DMS153 (cell line): ENCODE data around the gene RTN4RL2.

Experiments
- DNase-seq: peaks from one replicate; lab custom pipeline; 2025; lab: John Stamatoyannopoulos, UW

RTN4RL2 gene

DNA sequence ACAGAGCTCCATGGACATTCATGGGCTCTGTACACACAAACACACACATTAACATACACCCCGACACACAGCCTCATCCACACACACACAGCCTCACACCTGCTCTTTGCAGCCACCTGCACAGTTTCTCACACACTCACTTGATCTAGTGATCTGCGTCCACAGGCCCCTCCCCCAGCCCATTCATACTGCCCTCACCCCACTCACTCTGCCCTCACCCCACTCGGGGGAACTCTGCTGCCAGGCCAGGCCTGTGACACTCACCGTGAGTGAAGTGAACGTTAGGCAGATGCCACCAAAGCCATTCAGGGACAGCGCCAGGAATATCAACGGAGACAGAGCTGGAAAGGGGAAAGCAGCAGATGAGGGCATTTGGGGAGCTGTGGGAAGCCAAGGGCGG is 40.2 kb downstream of the RTN4RL2 start:
- no peak for DNase-seq

DNA sequence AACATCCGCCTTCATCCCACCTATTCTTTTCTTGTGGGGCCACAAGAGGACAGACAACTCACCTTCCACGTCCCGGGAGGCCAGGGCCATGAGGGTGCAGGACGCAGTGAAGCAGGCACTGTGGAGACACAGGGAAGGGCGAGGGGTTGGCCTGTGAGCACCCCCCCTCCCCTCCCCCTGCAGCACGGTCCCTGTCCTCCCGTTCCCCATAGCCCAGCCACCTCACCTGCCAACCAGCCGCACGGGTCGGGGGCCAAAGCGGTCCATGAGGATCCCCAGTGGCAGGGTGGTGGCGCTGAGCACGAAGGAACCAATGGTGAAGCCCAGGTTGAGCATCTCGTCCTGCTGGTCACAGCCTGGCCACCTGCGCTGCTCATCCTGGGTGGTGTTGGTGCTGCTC is 40.6 kb downstream of the RTN4RL2 start:
- no peak for DNase-seq

- no peak for DNase-seq
These were observed 41.6 kb downstream of the RTN4RL2 start for GRCh38 chr11:57501953-57502352.

DNA sequence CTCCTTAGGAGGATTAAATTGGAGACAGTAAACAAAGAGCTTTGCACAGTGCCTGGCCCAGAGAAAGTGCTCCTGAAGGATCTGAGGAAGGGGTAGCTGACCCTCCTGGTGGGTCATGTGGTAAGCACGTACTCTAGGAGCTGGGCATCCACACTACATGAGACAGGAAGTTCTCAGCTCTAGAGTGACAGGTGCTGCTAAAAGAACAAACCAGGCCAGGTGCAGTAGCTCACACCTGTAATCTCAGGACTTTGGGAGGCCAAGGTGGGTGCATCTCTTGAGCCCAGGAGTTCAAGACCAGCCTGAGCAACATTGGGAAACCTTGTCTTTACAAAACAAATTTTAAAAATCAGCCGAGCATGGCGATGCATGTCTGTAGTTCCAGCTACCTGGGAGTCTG is 42.0 kb downstream of the RTN4RL2 start:
- DNase-seq, result no peak

GRCh38 chr11:57502870-57503269 is 42.5 kb downstream of the RTN4RL2 start:
- DNase-seq, result no peak

DNA sequence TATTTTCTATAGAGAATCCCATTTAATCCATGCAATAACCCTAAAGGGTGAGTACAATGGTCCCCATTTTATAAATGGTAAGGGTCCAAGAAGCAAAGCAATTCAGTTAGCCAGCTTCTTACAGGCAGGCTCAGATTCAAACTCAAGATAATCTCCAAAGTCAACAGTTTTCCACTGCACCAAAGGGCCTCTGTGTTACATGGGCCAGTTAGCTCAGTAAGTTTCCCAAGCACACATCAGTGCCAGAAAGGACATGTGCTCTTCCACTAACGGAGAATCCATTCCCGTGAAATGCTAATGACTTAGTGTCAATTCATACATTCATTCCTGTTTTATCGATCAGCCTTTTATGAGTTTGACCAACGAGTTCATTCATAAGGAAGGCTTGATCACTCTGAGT is 44.2 kb downstream of the RTN4RL2 start:
- DNase-seq, result no peak

DNA sequence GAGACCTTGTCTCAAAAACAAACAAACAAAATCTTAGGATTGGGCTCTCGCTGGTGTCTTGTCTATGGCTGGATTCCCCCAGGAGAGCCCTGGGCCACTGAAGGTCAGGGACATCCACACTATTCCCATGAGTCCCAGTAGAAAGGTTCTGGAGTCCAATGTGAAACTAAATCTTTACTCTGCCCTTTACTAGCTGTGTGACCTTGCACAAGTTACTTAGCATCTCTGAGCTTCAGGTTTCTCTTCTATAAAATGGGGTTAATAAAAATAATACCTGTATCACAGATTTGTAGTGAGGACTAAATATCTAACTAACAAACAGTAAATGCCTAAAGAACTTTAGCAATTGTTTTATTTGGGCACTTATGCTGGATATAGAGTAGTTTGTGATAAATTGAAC is 46.2 kb downstream of the RTN4RL2 start:
- DNase-seq, result no peak

- no peak for DNase-seq
These were observed 48.2 kb downstream of the RTN4RL2 start for GRCh38 chr11:57508341-57509170.

DNA sequence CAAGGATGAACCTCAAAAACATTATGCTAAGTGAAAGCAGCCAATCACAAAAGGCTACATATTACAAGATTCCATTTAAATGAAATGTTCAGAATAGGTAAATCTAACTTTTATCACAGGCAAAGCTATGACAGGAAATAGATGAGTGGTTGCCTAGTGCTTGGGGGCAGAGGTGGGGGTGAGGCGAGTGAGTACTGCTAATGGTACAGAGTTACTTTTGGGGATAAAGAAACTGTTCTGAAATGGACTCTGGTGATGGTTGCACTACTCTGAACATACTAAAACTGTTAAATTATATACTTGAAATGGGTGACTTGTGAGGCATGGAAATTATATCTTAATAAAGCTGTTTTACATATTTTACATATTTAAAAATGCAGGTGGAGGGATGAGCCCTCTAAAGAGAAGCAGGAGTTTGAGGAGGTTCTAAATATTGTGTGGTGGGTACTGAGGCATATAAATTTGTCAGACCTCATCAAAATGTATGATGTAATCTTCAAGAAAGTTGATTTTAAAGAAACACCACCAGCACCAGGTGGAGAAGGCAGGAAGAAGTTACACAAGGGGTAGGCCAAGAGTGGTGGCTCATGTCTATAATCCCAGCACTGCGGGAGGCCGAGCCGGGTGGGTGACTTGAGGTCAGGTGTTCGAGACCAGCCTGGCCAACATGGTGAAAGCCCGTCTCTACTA is 51.6 kb downstream of the RTN4RL2 start:
- DNase-seq, result no peak

DNA sequence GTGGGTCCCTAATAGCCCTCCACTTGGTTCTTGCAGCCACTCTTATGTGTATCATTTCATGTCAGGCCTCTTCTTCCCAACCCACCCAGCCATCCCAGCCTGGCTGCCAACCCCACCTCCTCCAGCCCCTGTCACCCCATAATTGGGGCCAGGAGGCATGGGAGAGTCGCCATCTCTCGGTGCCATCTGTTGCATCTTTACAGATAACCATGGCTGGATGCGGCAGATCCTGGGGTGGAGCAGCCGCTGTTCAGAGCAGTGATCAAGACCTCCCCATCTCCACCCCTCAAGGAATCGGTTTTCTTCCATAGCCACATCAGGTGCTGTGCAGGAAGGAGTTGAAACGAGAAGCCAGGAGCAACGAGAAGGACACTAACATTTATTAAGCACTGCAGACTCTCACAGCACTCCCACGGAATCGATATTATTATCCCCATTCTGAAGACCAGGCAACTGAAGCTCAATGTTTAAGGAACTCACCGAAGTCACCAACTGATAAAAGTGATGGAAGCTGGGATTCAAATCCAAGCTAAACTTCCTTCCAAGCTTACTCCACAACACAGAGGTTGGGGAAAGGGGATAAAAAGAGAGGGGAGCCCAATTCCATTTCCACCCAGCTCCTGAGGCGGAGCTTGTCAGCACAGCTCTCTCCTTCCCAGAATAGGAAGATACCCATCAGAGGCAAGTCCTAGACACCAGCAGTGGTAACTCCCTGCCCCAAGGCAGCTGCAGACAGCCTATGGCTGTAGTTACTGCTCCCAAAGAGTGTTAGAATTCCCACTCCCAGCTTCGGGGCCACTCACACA is 52.5 kb downstream of the RTN4RL2 start:
- no peak for DNase-seq

- DNase-seq, result no peak
These were observed 53.1 kb downstream of the RTN4RL2 start for GRCh38 chr11:57513452-57513795.

GRCh38 chr11:57513911-57514537 is 53.7 kb downstream of the RTN4RL2 start:
- DNase-seq, result no peak

DNA sequence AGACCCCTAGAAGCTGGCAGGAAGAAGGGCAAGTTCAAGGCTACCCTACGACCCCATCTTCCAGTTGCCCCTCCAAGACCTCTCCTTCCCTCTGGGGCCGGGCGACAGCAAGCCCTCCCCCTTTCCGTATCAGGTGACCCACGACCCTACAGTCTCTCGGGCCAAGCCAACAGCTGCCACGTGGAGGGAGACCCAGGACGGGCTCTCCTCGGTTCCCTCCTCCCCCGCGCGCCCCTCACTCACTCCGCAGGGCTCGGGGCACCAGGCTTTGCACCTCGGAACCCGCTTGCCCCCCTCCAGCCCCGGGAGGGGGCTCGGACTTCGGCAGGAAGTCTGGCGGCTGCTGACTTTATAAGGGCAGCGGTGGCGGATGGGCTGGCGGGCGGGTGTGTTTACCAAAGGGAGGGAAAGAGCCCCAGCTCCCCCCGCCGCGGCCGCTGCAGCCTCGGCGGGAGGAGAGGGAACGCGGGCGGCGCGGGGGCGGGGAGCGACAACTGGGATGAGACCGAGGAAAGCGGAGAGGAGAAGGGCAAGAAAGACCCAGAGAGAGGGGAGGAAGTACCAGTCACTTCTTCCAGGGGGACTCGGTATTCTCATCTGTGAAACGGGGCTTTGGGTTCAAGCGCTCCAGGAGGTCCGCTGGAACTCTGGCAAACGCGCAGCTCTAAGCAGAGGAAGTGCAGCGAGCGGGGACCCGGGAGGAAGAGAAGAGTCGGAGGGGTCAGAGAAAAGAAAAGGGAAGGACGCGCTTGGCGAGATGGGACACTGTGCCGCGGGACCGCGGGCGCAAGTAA is 54.4 kb downstream of the RTN4RL2 start:
- no peak for DNase-seq

DNA sequence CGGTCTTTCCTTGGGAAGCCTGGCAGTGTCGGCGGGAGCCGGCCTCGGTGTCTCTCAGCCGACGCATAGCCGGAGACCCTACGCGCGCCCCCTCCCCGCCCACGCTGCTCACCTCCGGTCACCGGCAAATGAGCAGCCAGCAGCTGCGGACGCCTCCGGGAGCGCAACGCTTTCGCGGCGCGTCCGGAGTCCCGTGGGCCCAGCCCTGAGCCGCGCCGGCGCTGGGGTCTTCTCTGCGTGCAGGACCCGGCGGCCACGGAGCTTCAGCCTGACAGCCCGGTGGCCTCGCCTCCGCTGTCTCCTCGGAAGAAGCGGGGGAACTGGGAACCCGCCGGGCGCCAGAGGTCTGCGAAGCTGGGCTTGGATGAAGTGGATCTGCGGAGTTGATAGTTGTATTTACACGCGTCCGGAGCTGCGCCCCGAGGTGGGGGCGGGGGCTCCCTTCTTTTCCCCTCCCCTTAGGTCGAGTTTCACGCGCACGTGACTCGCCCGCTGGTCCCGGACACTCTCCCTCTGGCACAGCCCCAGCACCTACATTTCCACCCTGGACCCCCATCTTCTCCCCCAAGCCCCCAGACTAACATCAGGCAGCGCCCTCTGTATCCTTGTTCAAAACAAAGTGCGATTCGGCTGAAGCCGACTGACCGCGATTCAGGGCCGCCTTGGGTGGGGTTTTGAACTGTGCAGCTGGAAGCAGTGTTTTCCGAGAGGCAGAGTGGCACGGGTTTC is 55.2 kb downstream of the RTN4RL2 start, which contains the start of gene SLC43A1:
TSS of gene SLC43A1 (minus strand) at position 371 of the 729 bp plus-strand sequence. CDS start 1,591 bp downstream, outside the sequence.
- no peak for DNase-seq

DNA sequence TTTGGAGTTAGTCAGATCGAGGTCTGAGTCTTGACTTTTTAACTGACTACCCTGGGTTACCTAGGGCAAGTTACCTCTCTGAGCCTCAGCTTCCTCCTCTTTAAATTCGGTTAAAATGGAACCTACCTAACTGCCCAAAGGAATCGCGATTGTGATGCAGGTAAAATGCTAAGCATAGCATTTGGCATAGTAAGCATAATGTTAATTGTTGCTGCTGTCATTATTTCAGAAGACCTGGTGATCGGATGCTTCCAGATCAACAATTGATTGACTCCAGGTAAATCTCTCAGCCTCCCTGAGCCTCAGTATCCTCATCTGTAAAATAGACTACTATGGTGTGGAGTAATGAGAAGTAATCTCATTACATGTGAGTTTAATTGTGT is 55.7 kb downstream of the RTN4RL2 start:
- no peak for DNase-seq

GRCh38 chr11:57521116-57521515 is 60.8 kb downstream of the RTN4RL2 start:
- DNase-seq, result no peak

GRCh38 chr11:57523419-57523818 is 63.1 kb downstream of the RTN4RL2 start:
- DNase-seq, result no peak
